GM21528 (cell line): Measurements from ENCODE around the gene ARHGAP23.
"Not testable (repeated sequence)": the region's sequence is repeated elsewhere in the genome, so short reads cannot be mapped to it uniquely, and the experiment has no call there.

ENCODE experiments used
- ATAC-seq: cut with Tn5 transposase; IDR thresholded peaks from one replicate; pipeline ENCODE4 v1.9.1; 2021; ENCODE audit warnings: mild to moderate bottlenecking, moderate library complexity; ENCODE audit not compliant: unreplicated experiment, low FRiP score

ARHGAP23 gene

GRCh38 chr17:38420518-38420917 is 7.7 kb upstream of the ARHGAP23 start:
- no peak for ATAC-seq

DNA sequence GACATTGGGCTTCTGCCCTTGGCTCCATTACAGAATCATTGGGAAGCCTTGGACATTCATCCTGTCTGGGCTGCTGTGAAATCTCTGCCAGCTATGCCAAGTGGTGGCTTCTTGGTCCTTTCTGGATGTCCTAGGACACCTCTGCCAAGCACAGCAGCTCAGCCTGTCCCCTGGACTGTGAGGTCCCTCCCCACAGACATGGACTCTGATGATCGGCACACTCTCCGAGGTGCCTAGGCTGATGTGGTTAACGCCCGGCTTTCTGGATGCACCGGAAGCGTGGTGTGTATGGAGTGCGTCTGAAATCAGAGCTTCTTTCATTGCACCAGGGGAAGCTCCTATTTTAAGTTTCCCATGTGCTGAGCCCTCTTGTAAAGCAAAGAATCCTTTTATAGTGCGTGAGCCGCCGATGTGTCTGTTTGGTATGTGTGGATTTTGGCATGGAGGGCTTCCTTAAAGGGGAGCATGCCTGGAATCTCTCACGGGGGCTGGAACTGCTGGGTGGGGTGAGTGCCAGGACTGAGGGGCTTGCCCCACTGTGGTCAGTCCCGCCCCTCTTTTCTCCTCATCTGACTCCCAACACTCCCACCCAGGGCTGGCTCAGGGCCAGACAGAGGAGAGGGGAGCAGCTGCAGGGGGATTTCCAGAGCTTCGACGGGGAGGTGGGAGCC is 7.0 kb upstream of the ARHGAP23 start:
- no peak for ATAC-seq

DNA sequence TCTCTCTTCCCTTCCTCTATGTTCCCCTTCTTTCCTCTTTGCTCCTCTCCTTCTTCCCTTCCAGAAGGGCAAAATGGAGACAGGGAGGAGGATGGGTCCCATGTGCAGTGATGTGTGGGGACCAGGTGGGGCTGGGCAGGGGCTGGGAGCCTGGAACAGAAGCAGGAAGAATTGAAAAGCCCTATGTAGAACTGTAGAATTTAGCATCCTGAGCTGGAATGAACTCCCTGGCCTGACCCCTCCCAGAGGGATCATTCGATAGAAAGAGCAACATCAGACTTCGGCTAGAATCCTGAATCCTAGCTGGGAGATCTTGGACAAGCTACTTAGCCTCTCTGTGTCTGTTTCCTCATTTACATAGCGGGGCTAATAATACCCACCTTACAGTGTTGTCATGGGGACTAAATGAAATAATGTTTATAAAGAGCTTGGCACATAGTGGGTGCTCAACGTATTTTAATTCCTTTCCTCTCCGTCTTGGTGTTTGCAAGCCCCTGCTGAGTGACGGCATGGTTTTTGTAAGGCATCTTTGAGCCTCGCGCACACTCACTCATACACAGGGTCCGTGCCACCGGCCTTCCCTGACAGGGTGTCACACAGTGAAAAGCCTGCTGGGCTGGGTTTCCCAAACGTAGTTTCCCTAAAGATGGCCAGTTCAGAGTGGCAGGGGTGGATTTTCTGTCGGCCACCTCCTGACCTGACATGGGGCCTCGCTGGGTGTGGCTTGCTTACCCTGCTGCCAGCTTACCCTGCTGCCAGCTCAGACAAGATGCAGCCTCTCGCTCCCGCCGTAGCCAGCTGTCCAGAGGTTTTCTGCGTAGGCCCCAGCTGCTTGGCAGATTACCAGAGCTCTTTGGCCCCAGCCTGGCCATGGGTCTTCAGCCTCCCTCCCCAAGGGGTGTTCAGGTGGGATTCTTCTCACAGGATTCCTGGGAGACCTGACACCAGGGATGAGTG is 6.1 kb upstream of the ARHGAP23 start:
- ATAC-seq, result no peak

- no peak for ATAC-seq
Observed at GRCh38 chr17:38424297-38424972, 3.8 kb upstream of the ARHGAP23 start.

DNA sequence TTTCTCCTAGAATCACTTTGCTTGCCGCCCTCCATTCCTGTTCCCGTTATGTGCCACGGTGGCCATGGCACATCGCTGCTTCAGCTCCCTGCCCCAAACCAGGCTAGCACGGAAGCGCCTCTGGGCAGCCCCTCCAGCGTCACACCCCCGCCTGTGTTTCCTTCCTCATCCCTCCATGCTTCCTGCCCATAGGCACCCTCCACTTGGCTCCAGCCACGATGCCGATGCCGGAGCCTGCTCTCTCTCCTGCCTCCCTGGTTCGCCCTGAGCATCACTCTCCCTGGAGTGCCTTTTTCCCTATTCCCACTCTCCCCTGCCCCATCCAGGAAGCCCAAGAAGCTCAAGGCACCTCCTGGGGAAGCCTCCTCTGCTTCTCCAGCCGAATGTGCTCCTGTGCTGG is 3.2 kb upstream of the ARHGAP23 start:
- no peak for ATAC-seq

- no peak for ATAC-seq
Observed at GRCh38 chr17:38425744-38426143, 2.5 kb upstream of the ARHGAP23 start.

DNA sequence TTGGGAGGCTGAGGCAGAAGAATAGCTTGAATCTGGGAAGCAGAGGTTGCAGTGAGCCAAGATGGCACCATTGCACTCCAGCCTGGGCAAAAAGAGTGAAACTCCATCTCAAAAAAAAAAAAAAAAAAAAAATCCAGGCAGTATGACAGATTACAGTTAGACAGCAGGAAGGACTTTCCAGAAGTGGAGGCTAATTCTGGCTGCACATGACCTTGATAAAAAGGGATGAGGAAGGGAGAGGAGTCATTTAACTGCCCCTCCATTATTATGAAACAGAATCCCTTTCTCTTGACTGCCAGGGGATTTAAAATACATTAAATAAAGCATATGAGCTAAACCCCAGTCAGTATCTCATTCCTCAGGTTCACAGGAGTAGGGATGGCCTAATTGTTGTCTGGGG is 1.8 kb upstream of the ARHGAP23 start:
- no peak for ATAC-seq

- ATAC-seq, result no peak
Observed at GRCh38 chr17:38427160-38427949, 909 bp upstream of the ARHGAP23 start.

GRCh38 chr17:38428643-38429371 is 543 bp downstream of the ARHGAP23 start:
- ATAC-seq, result no peak

DNA sequence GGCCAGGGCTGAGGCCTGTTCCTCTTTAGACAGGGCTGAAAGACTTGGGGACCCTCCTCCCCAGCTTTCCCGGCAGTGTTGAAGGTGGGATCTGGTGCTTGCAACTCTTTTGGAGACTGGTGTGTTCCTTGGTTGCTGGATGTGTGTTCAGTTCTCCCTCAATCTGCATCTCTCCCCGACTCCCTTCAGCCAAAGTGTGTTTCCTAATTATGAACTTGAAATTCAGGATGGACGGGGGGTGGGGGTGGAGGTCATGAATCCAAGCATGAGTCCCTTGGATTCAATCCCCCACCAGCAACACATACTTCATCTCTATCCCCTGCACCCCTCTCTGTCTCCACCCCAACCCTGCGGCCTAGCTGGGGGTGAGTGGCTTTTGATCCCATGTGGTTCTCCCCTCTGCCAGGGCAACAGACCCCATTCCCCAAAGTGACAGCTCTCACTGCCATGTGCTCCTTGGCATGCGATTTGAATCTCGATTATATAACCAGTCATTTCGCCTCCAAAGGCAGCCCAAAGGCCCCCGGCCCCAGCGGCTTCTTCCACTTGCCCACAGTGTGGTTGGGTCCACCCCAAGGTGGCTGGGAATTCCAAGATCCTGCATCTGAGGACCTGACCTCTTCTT is 1.3 kb downstream of the ARHGAP23 start:
- ATAC-seq, result no peak

DNA sequence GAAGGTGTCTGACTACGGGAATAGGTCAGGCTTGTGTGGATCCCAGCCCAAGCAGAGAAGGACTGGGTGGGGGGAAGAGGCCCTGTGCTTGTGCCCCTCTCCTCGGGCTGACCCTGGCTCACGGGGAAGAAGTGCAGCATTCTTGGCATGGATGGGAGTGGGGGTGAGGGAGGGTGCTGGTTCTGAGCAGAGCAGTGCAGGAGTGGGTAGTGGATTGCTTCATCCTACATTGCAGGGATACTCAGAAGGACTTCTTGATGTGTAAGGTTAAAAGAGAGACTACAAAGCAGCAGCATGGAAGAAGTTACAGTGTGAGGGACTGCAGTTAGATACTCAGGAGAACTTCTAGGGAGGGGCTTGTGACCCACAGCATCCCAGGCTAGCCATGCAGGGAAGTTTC is 2.1 kb downstream of the ARHGAP23 start:
- no peak for ATAC-seq

DNA sequence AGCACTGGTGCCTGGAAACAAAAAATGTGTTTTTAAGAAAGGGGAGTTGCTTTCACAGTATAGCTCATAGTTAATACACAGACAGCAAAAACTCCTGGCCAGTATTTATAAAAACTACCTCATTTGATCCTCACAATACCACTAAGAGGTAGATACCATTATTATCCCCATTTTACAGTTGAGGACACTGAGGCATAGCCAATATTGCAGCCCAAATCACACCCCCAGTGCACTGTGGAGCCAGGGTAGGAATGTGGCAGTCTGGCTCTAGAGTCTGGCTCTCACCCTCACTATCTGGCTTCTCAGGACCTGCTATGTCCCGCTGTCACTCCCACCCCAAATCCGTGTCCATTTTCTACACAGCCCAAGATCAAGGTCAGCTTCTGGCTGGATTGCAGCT is 2.6 kb downstream of the ARHGAP23 start:
- no peak for ATAC-seq

DNA sequence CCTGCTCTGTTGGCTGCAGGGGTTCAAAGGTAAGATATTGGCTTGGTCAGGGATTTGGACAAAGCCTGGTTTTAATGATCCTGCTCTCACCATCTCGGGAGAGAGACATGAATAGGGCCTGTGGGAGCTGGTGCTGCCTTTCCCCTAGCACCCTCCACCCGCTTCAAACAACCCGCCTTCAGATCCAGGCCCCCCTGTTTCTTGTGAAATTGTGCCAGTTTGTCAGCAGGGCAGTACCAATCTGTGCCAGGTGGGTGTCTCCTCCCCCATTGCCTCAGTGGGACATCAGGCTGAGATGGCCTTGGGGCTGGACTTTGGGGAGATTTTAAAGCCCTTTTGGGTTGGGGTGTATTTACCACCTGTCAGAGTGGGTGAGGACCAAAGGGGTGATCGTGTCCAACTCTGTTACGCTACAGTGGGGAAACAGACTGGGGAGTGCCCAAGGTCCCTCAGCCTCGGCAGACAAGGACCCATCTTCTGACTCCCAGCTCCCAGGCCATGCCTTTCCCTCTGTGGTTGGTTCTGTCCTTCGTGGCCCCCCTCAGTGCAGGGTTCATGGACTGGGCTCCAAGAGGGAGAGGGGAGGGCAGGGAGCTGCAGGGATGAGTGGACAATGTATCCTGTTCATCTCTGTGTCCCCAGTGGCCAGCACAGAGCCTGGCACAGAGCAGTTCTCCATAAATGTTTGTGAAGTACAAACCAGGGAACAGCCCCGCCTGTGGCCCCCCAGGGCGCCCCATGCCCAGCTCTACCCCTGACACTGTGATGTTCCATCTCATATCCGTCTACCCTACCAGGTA is 3.3 kb downstream of the ARHGAP23 start:
- no peak for ATAC-seq

DNA sequence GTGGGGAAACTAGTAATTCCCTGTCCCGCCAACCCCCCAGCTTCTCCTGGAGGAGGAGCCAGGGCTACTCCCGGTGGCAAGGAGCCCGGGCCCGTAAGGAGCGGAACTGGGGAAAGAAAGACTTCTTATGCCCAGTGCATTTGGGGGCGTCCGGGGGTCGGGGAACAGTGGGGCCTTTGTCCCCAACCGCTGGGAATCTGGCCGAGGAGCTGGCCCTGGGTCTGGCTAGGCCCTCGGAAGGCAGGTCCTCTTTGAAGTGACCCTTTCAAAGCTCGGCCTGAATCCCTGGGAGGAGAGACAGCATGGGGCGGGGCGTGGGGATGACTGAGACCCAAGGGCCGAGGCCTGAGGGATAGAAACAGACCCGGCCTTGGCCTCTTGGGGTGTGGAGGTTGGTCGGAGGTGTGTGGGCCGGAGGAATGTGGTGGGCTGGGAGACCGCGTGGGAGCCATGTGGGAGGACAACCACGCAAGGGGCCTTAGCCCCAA is 6.0 kb downstream of the ARHGAP23 start:
- no peak for ATAC-seq

DNA sequence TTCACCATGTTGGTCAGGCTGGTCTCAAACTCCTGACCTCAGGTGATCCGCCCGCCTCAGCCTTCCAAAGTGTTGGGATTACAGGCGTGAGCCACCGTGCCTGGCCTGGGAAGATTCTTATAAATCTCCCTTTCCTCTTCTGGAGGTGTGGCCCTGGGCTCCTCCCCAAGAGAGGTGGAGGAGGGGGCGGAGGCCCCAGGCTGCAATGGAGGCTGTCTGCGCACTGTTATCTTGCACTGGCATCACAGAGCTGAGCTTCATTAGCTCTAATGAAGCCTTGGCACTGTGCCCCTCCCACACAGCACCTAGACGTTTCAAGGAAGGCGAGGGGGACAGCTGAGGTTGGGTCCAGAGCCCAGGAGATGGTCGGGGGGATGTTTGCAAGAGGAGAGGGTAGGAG is 7.5 kb downstream of the ARHGAP23 start:
- ATAC-seq, result no peak

DNA sequence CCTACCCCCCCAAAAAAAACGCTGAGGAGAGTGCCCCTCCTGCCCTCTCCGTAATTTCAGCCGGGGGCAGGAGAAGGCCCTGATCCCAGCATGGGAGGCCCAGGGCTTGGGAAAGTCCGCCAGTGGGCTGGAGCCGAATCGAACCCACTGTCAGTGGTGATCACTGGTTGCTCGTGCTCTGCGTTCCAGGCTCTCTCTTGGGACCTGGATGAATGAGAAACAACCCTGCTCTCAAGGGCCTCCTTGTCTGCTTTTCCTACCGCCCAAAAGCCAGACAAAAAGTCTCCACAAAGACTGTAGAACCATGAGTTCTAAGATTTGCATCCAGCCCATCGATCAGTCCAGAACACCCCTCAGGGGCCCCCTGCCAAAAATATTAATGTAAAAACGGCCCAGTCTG is 8.1 kb downstream of the ARHGAP23 start:
- no peak for ATAC-seq

GRCh38 chr17:38437313-38437712 is 9.0 kb downstream of the ARHGAP23 start:
- not testable (repeated sequence) for ATAC-seq

GRCh38 chr17:38439436-38439835 is 11.2 kb downstream of the ARHGAP23 start:
- ATAC-seq, result no peak
